ENCODE measurements around the gene ING4. TPM values are rescaled to one million over a fixed set of nuclear protein-coding genes. Genes with fewer than 3 reads are reported as not detected.

Gene ING4
- total RNA-seq, 1 experiment from 2014 or later, result 28.7 TPM

DNA sequence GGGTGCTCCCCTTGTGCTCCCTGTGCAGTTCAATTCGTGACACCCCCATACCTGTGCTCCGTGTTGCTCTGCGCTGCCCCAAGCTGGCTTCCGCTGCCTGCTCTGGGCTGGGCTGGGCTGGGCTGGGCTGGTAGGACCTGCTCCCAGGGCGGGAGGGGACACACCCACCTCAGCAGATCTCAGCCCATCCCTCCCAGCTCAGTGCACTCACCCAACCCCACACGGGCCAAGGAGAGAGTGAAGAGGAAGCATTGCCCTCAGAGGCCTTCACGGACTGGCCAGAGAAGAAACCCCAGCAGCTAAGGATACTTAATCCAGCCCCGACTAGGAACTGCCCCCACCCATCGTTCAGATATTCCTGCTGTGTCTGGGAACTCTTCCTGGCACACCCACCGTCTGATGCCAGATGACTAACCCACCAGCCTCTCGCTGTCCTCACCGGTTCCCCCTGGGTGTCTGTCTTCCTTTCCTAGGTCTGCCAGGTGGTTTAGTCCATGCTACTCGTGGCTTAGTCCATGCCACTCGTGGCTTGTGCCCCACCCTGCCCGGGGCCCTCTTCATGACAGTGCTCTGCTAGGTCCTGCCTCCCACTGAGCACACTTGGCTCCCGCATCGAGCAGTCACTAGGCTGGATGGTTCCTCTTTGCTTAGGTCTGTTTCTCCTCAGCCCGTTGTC, 26.9 kb downstream of the ING4 start, which contains the start of gene LPAR5:
LPAR5 (minus strand) TSS at position 104 of the 676 bp plus-strand sequence. CDS start 14,711 bp downstream, outside the sequence.
- no peak for DNase-seq
- H3K4me1 ChIP-seq, result no peaks in the 10 kb centered on the region; the same call in 1 of the 2 replicates
- H3K36me3 ChIP-seq, result no peaks in the 10 kb centered on the region
- H3K27ac ChIP-seq, result no peak within 1 kb of the TSS
- H3K9me3 ChIP-seq (replicated peaks), result no peaks in the 10 kb centered on the region
- no peaks in the 10 kb centered on the region for H3K27me3 ChIP-seq
- H3K4me3 ChIP-seq, result no peak within 1 kb of the TSS

GRCh38 chr12:6635375-6635855, 27.5 kb downstream of the ING4 start:
- no peak for DNase-seq
- no peak overlapping the region for H3K4me3 ChIP-seq
- no peaks in the 10 kb centered on the region for H3K9me3 ChIP-seq (replicated peaks)
- no peaks in the 10 kb centered on the region for H3K36me3 ChIP-seq
- no peak overlapping the region for H3K27ac ChIP-seq
- no peaks in the 10 kb centered on the region; the same call in 1 of the 2 replicates for H3K4me1 ChIP-seq
- H3K27me3 ChIP-seq, result no peaks in the 10 kb centered on the region

- DNase-seq, result peak; percentile 19 to 34
- no peak overlapping the region for H3K27ac ChIP-seq
- no peaks in the 10 kb centered on the region for H3K27me3 ChIP-seq
Measured at GRCh38 chr12:6632026-6632983, 30.6 kb downstream of the ING4 start.

GRCh38 chr12:6631549-6631961, 31.4 kb downstream of the ING4 start:
- no peak overlapping the region for H3K27ac ChIP-seq
- H3K27me3 ChIP-seq, result no peaks in the 10 kb centered on the region
- H3K4me1 ChIP-seq, result no peaks in the 10 kb centered on the region; the same call in 1 of the 2 replicates
- H3K36me3 ChIP-seq, result no peaks in the 10 kb centered on the region
- no peaks in the 10 kb centered on the region for H3K9me3 ChIP-seq (replicated peaks)
- no peak for DNase-seq
- H3K4me3 ChIP-seq, result no peak overlapping the region

More at GRCh38 chr12:6632026-6632983, 30.6 kb downstream of the ING4 start:
- Histone ChIP-seq H3K4me1 (no peaks in the 10 kb centered on the region; the same call in 1 of the 2 replicates), H3K36me3 (no peaks in the 10 kb centered on the region), H3K9me3 (replicated peaks) (no peaks in the 10 kb centered on the region), H3K4me3 (no peak overlapping the region)

GRCh38 chr12:6630736-6631135, 32.2 kb downstream of the ING4 start:
- Histone ChIP-seq H3K4me3 (no peak overlapping the region), H3K27me3 (no peaks in the 10 kb centered on the region; the same call in 1 of the 2 replicates), H3K9me3 (replicated peaks) (no peaks in the 10 kb centered on the region), H3K36me3 (no peaks in the 10 kb centered on the region), H3K4me1 (no peaks in the 10 kb centered on the region; the same call in 1 of the 2 replicates), H3K27ac (no peak overlapping the region)
- peak in 1 of 2 experiments; percentile 36 for DNase-seq

- Histone ChIP-seq H3K4me3 (no peak overlapping the region), H3K27me3 (no peaks in the 10 kb centered on the region; the same call in 1 of the 2 replicates), H3K36me3 (no peaks in the 10 kb centered on the region), H3K27ac (no peak overlapping the region), H3K4me1 (no peaks in the 10 kb centered on the region), H3K9me3 (replicated peaks) (no peaks in the 10 kb centered on the region)
- no peak for DNase-seq
Measured at GRCh38 chr12:6627616-6628015, 35.3 kb downstream of the ING4 start.

DNA sequence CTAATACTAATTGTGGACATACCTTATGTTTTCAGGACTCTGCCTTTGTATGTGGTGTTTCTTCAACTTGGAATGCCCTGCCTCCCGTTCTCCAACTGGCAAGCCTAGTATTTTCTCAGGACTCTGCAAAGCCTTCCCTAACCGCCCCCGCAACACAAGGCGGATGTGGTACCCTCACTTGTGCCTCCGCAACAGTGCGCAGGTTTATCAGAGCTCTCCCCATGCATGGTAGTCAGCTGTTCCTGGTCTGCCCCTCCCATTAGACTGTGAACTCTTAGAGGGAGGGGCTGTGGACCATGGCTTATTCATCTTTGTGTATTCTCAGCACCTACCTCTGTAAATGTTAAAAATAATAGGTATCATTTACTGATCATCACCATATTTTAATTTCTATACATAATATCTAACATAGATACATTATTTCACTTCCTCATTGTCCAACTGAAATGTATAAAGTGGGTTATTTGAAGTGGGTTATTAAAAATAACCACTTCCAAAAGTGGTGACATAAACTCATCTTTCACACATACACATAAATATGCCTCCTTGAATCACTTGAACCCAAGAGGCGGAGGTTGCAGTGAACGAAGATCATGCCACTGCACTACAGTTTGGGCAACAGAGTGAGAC, 36.1 kb downstream of the ING4 start:
- Histone ChIP-seq H3K36me3 (no peaks in the 10 kb centered on the region), H3K9me3 (replicated peaks) (no peaks in the 10 kb centered on the region), H3K27ac (no peak overlapping the region), H3K4me3 (no peak overlapping the region), H3K4me1 (no peaks in the 10 kb centered on the region), H3K27me3 (no peaks in the 10 kb centered on the region; the same call in 1 of the 2 replicates)
- DNase-seq, result peak in 1 of 2 experiments; percentile 17

DNA sequence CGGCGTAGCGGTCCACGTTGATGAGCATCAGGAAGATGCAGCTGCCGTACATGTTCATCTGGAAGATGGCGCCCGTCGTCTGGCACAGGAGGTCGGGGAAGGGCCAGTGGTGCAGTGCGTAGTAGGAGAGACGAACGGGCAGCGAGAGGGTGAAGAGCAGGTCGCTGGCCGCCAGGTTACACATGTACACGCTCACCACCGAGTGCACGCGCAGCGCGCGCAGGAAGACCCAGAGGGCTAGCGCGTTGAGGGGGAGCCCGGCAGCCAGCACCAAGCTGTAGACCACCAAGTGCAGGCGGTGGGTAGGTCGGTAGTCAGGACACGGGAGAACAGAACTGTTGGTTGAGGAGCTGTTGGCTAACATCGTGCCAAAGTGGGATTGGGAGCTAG, 42.0 kb downstream of the ING4 start:
- Histone ChIP-seq H3K9me3 (replicated peaks) (no peaks in the 10 kb centered on the region), H3K36me3 (no peaks in the 10 kb centered on the region), H3K27ac (no peak overlapping the region), H3K4me1 (no peaks in the 10 kb centered on the region), H3K27me3 (no peaks in the 10 kb centered on the region; the same call in 1 of the 2 replicates), H3K4me3 (no peak overlapping the region)
- no peak for DNase-seq

DNA sequence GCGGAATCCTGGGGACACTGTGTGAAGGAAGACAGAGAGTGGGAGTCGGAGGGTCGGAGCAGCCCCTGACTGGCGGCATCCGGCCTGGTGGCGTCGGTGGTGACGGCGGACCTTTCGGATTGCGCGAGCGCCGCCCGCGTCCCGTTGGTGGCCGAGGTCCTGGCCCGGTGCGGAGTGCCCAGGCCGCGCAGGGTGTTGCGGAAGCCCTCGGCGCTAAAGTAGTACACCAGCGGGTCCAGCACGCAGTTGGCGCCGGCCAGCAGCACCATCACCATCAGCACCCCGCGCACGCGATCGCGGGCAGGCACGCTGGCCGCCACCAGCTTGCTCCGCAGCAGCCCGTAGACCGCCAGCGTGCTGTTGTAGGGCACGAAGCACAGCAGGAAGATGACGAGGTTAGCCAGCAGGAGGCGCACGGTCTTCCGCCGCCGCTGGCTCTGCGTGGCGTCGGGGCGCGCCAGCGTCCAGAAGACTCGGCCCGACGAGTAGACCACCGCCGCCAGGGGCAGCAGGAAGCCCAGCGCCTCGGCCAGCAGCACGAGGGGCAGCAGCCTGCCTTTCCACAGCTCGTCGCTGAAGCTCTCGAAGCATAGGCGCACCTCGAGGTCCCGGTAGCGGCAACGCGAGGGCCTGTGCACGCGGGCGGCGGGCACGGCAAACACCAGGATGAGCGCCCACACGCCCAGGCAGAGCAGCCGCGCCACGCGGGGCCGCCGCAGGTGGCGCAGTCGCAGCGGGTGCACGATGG, 42.6 kb downstream of the ING4 start:
- H3K9me3 ChIP-seq (replicated peaks), result no peaks in the 10 kb centered on the region
- DNase-seq, result no peak
- H3K27me3 ChIP-seq, result no peaks in the 10 kb centered on the region
- H3K36me3 ChIP-seq, result no peaks in the 10 kb centered on the region
- no peak overlapping the region for H3K4me3 ChIP-seq
- no peaks in the 10 kb centered on the region for H3K4me1 ChIP-seq
- H3K27ac ChIP-seq, result no peak overlapping the region

GRCh38 chr12:6618483-6619225, 44.3 kb downstream of the ING4 start:
- DNase-seq, result no peak
- no peak overlapping the region for H3K27ac ChIP-seq
- H3K9me3 ChIP-seq (replicated peaks), result no peaks in the 10 kb centered on the region
- H3K4me1 ChIP-seq, result peaks cover 2% of the 10 kb centered on the region; the same call in 1 of the 2 replicates
- no peaks in the 10 kb centered on the region for H3K27me3 ChIP-seq
- H3K4me3 ChIP-seq, result no peak overlapping the region
- no peaks in the 10 kb centered on the region for H3K36me3 ChIP-seq

GRCh38 chr12:6615802-6616201, 47.1 kb downstream of the ING4 start:
- no peaks in the 10 kb centered on the region for H3K9me3 ChIP-seq (replicated peaks)
- H3K27me3 ChIP-seq, result no peaks in the 10 kb centered on the region
- H3K27ac ChIP-seq, result no peak overlapping the region
- DNase-seq, result no peak
- no peak overlapping the region for H3K4me3 ChIP-seq
- no peaks in the 10 kb centered on the region for H3K36me3 ChIP-seq
- H3K4me1 ChIP-seq, result peaks cover 21% of the 10 kb centered on the region

- no peak for DNase-seq
- H3K4me1 ChIP-seq, result peaks cover 21% of the 10 kb centered on the region
- H3K9me3 ChIP-seq (replicated peaks), result no peaks in the 10 kb centered on the region
- peak overlapping the region; percentile 27; the same call in 1 of the 2 replicates for H3K27ac ChIP-seq
- no peaks in the 10 kb centered on the region for H3K27me3 ChIP-seq
- no peaks in the 10 kb centered on the region for H3K36me3 ChIP-seq
- H3K4me3 ChIP-seq, result no peak overlapping the region
Measured at GRCh38 chr12:6614513-6615172, 48.3 kb downstream of the ING4 start.
